C4-2B (cell line): ENCODE data around the gene TRPV6.

Experiments used
- CTCF ChIP-seq: fragments of 450-650 bp; conservative IDR thresholded peaks from 2 replicates; pipeline ENCODE4 v1.5.1; 2017; ENCODE audit warnings: mild to moderate bottlenecking
- ZFX ChIP-seq: fragments of 450-650 bp; IDR thresholded peaks from 2 replicates; pipeline ENCODE4 v1.6.1; 2017

DNA sequence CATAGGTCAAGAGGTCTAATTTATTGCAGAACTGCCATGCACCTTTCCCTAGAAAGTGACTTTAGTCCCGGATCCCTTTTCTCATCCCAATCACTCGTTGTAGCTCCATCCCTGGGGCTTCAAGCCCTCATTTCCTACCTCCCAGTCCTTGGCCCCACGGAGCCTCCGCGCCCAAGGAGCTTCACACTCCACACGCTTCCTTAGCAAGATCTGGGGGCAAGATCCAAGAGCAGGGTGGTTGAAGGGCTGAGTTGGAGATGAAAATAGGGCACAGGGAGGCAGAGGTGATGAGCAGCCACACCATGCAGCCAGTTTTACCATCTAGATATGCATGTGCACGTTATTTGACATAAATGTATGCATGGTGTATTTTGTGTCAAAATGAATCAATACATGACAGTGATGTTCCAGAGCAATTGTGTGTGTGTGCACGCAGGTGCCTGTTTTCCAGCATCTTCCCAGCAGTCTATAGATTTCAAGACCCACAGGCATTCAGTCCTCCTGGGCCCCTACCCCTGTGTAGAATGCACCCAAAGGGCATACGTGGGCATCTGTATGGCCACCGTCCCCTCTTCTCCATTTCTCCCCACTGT, 6.0 kb upstream of the TRPV6 start:
- no peak for TF ChIP-seq CTCF
- no peak for TF ChIP-seq ZFX
